Cerebellar cortex (tissue), 1 donor: ENCODE results near the gene PADI4.
"Not testable (repeated sequence)": the region's sequence is repeated elsewhere in the genome, so short reads cannot be mapped to it uniquely, and the experiment has no call there.

Source experiments
- DNase-seq: peaks from one replicate; pipeline ENCODE4 v3.0.0-alpha.2; 2015; ENCODE audit warnings: low spot score

PADI4 gene

DNA sequence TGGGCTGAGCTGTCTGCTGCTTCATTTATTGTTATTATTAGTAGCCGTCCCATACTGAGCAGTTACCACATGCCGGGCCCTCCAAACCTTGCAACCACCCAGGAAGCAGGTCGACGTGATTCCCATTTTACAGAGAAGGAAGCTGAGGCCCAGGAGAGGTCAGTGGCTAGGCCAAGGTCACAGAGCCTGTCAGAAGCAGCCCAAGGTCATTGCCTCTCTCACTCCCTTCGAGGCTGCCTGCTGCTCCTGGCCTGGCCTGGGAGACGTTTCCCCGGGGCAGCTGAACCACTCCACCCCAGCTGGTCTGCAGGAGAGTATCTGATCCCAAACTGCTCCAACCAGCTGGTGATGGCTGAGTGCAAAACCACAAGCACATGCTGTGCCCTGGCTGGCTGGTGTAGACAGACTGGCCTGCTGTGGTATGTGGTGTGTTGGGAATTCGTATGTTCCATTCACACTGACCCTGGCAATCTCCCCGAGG lies 6.5 kb downstream of the PADI4 start:
- DNase-seq: no peak

GRCh38 chr1:17315542-17316130 lies 7.6 kb downstream of the PADI4 start:
- no peak for DNase-seq

- DNase-seq: no peak
These were observed 8.7 kb downstream of the PADI4 start for GRCh38 chr1:17316704-17317103.

- no peak for DNase-seq
These were observed 10.3 kb downstream of the PADI4 start for GRCh38 chr1:17318262-17318661.

- no peak for DNase-seq
These were observed 11.8 kb downstream of the PADI4 start for GRCh38 chr1:17319561-17320350.

DNA sequence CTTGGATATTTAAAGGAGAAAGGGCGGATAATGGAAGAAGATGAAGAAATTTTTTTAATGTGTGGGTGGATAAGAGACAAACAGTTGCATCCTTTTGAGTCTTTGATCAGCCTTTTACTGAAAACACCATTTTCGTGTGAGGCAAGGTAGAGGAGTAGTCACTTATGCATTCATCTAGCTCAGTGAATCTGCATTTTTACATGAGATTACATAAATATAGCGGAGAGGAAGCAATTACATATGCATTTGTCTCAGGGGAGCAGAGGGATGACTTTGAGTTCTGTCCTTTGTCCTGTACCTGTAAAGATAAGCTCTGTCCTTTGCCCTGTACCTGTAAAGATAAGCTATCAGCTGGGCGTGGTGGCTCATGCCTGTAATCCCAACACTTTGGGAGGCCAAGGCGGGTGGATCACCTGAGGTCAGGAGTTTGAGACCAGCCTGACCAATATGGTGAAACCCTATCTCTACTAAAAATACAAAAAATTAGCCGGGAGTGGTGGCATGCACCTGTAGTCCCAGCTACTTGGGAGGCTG lies 13.9 kb downstream of the PADI4 start:
- not testable (repeated sequence) for DNase-seq

- DNase-seq: no peak
These were observed 20.9 kb downstream of the PADI4 start for GRCh38 chr1:17328855-17329254.

DNA sequence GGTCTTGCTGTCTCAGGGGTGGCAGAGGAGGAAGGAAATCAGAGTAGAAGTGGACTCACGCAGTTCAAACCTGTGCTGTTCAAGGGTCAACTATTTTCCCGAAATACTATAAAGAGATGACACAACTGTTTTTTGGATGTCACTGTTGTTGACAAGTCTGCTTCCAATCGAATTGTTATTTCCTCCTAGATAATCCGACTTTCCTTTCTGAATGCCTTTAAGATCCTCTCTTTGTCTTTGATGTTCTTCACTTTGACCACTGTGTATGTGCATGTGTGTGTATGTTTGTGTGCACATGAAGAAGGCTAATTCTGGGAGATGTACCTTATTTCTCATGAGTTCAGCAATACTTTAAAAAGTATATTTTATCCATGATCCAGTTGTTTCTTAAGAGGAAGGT lies 21.6 kb downstream of the PADI4 start:
- DNase-seq: no peak

GRCh38 chr1:17330856-17331255 lies 22.9 kb downstream of the PADI4 start:
- no peak for DNase-seq

DNA sequence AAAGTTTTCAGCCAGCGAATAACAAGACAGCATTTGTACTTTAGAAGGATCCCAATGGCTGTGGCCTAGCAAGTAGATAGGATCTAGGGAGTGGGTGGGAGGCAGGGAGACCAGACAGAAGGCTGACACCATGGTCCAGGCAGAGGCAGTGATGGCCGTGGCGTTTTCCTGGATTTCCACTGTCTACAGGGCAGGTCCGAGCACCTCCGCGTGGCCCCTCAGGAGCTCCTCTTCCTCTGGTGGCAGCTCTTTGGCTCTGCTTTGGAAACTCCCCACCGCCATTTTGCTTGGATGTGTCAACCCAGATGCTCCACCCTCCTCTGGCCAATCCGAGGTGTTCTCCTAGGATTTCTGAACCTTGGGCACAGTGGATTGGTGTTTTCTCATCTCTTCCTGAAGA lies 25.1 kb downstream of the PADI4 start:
- no peak for DNase-seq

DNA sequence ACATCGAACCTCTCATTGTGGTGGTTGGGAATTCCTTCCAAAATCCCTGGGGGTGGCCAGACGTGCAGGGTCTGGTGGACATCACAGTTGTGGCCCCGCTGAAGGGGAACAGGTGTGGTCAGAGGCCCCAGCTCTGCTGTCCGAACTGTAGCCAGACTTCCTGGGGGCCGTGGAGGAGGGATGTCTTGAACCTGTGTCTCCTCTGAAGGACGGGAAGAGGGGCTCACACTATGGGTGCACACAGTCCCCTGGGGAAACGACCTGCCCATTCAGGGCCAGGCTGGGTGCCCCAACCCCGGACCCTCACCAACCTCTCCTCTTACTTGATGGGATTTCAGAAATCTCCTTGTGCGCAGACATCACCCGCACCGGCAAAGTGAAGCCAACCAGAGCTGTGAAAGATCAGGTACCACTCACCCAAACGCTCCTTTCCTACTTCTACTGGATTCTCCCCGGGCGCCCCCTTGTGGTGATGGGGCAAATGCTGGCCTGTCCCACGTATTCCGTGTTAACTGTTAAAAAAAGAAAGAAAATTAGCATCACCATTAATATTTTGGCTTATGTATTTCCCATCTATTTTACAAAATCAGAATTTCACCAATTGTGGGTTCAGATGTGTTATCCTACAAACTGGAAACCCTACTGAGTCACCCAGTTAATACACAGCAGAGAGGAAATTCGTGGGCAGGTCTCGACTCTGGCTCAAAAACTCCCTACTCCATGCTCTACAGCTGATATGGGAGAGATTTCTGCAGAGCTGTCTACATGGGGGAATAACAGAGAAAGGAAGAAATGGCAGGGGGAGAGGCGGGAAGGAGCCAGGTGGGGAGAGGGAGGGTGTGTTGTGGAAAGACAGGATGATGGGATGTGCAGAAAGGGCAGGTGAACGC lies 28.1 kb downstream of the PADI4 start:
- DNase-seq: peak; percentile 52

GRCh38 chr1:17338706-17339493 lies 30.9 kb downstream of the PADI4 start:
- no peak for DNase-seq

DNA sequence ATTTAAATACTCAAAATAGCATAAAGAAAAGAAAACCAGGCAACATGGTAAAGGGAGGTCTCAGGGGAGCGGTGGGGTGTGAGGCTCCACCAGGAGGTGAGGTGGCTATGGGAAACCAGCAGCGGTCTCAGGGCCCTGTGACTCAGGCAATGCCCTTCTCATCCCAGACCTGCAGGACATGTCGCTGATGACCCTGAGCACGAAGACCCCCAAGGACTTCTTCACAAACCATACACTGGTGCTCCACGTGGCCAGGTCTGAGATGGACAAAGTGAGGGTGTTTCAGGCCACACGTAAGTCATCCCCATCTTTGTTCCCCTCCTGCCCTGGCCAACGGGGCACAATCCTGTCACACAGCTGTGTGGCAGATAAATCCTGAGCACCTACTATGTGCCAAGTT lies 31.5 kb downstream of the PADI4 start:
- DNase-seq: no peak

GRCh38 chr1:17340358-17340757 lies 32.4 kb downstream of the PADI4 start:
- DNase-seq: no peak

GRCh38 chr1:17342014-17342441 lies 34.0 kb downstream of the PADI4 start:
- no peak for DNase-seq

DNA sequence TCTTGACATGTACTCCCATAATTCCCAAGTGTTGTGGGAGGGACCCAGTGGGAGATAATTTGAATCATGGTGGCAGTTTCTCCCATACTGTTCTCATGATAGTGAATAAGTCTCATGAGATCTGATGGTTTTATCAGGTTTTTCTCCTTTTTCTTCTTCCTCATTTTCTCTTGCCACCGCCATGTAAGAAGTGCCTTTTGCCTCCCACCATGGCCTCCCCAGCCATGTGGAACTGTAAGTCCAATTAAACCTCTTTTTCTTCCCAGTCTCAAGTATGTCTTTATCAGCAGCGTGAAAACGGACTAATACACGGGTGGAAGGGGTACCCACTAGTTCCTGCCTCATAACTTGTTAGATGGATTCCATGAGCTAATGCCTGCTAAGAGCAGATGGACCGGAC lies 37.5 kb downstream of the PADI4 start:
- not testable (repeated sequence) for DNase-seq

DNA sequence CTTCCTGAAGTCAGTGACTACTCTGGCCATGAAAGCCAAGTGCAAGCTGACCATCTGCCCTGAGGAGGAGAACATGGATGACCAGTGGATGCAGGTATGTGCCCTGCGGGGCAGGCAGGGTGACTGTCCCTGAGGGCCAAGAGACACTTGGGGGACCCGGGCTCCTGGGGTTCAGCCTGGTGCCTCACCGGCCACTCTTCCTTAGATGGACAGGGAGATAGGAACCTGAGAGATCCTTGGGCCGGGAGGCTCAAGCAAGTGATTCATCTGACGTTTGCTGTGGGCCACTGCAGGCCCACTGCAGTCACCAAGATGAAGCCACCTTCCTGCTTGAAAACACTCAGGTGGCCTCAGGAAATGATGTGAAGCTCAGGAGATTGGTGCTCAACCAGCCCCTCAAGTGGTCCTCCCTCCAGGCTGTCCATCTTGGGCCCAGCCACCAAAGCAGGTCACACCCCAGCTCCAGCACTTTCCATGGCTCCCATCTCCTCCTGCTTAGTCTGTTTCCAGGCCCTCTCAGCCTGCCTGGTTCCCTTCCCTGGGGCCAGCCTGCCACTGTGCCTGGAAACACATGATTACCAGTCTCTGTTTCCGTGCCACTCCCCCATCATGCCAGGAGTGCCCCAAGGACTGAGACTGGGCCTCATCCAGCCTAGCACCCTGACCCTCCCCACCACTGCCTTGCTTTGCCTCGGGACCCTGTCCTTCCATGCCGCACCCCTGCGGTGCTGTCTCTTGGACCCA lies 38.2 kb downstream of the PADI4 start:
- DNase-seq: no peak

- no peak for DNase-seq
These were observed 40.0 kb downstream of the PADI4 start for GRCh38 chr1:17347769-17348592.

GRCh38 chr1:17348593-17349234 lies 40.7 kb downstream of the PADI4 start:
- DNase-seq: no peak
